Prostate gland (tissue), 2 donors: Measurements from ENCODE around the gene NUP85. TPM values are rescaled to one million over a fixed set of nuclear protein-coding genes. Genes with fewer than 3 reads are reported as not detected.
A peak's percentile ranks its signal among the peaks of the same experiment; 100 is the strongest.

Experiments
- DNase-seq: peaks from one replicate; pipeline ENCODE4 v3.0.0-alpha.2; 2019; ENCODE audit warnings: low spot score
- H3K27ac ChIP-seq, 2 donors: fragments of 200-600 bp; sonication (generic); 2 replicates each; pipeline ENCODE4 v1.5.1; 2017 to 2019
- H3K27me3 ChIP-seq: fragments of 200-600 bp; sonication (generic); replicated peaks from 2 replicates; pipeline ENCODE4 v1.5.1; 2019; ENCODE audit not compliant: insufficient read depth
- H3K36me3 ChIP-seq, 2 donors: fragments of 200-600 bp; sonication (generic); 1 replicate in 1 of 2; 2 replicates in 1 of 2; pipeline versions ENCODE4 v1.5.1 to v1.8.1; 2017 to 2019
- H3K4me1 ChIP-seq: fragments of 200-600 bp; sonication (generic); replicated peaks from 2 replicates; pipeline ENCODE4 v1.5.1; 2019
- H3K4me3 ChIP-seq, 2 donors: fragments of 200-600 bp; sonication (generic); 2 replicates each; pipeline ENCODE4 v1.5.1; 2017 to 2019
- H3K9me3 ChIP-seq: fragments of 200-600 bp; sonication (generic); 2 replicates; pipeline ENCODE4 v1.5.1; 2017
- POLR2A ChIP-seq: fragments of 450-650 bp; IDR thresholded peaks from one replicate; pipeline ENCODE4 v1.6.1; 2016; ENCODE audit warnings: antibody characterized with exemption, mild to moderate bottlenecking
- POLR2AphosphoS5 ChIP-seq: sonication (generic); formaldehyde crosslinking; IDR thresholded peaks from one replicate; pipeline ENCODE4 v1.6.1; 2017; ENCODE audit warnings: antibody characterized with exemption
- WGBS: methylation state at CpG from one replicate; pipeline ENCODE4 v1.1.5; 2018; 5-methylcytosine and 5-hydroxymethylcytosine counted together
- intact Hi-C: fragments of 100-400 bp; cut with DNase I; formaldehyde crosslinking; loops from one replicate; pipeline ENCODE4 v1.14.2; 2022
- total RNA-seq, 2 donors: library from RNA; depleted of rRNA; stranded (reverse); fragments of >200 nt; gene quantifications; one replicate each; pipeline ENCODE4 v1.1.0, GENCODE V29; 2016
- TF ChIP-seq, protein P1 (sequence below), 4 experiments: fragments of 200-600 bp in 2 of 4; fragments of 450-650 bp in 2 of 4; sonication (generic) in 2 of 4; IDR thresholded peaks; 1 replicate in 3 of 4; 2 replicates in 1 of 4; pipeline ENCODE4 v1.5.1; 2016 to 2019; ENCODE audit warnings: antibody characterized with exemption in 4 of 4, mild to moderate bottlenecking in 2 of 4, moderate library complexity in 2 of 4

The NUP85 gene
- total RNA-seq, 2 donors from 2014 or later: 41.0 to 46.7 TPM

DNA sequence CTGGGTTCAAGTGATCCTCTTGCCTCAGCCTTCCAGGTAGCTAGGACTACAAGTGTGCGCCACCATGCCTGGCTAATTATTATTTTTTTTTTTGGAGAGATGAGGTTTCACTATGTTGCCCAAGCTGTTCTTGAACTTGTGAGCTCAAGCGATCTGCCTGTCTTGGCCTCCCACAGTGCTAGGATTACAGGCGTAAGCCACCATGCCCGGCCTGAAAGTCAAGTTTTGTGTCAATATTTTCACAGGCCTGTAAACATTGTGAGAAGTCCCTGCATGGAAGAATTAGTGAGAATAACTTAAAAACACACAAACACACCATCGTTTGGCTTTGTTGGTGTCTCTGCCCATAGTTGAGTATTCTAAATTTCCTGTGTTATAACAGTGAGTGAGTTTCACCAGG is 22.2 kb downstream of the NUP85 start:
- peak overlapping the region; percentile 75 to 80 for H3K27ac ChIP-seq

DNA sequence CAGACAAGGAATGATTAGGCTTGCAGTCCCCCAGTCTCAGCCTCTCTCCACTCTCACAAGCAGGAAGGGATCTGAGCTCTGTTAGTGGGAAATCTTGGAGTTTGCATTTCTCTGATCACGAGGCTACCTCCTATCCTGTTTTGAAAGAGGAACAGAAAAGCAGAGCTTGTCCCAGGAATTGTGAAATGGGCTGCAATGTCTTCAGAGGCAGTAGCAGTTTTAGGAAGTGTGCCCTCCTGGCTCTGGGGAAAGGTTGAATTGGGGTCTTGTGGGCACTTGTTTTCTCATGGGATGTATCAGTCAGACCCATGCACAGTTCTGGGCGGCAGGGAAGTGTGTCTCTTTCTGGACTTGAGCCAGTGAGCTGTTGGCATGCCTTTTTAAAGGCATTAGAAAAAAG is 22.8 kb downstream of the NUP85 start:
- 22% methylated on average over 2 of the region's 2 CpGs for WGBS
- DNase-seq: peak; percentile 46
- peaks cover 8 to 19% of the 10 kb centered on the region in 2 donors for H3K36me3 ChIP-seq
- intact Hi-C loops: no loop called here
- TF ChIP-seq POLR2A (no peak), POLR2AphosphoS5 (peak; percentile 52)
- TF ChIP-seq, protein P1, sequence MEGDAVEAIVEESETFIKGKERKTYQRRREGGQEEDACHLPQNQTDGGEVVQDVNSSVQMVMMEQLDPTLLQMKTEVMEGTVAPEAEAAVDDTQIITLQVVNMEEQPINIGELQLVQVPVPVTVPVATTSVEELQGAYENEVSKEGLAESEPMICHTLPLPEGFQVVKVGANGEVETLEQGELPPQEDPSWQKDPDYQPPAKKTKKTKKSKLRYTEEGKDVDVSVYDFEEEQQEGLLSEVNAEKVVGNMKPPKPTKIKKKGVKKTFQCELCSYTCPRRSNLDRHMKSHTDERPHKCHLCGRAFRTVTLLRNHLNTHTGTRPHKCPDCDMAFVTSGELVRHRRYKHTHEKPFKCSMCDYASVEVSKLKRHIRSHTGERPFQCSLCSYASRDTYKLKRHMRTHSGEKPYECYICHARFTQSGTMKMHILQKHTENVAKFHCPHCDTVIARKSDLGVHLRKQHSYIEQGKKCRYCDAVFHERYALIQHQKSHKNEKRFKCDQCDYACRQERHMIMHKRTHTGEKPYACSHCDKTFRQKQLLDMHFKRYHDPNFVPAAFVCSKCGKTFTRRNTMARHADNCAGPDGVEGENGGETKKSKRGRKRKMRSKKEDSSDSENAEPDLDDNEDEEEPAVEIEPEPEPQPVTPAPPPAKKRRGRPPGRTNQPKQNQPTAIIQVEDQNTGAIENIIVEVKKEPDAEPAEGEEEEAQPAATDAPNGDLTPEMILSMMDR (IDR thresholded peaks at IDR 0.05): no peak
- no peak overlapping the region for H3K4me3 ChIP-seq
- H3K9me3 ChIP-seq: no peaks in the 10 kb centered on the region
- H3K27me3 ChIP-seq: no peaks in the 10 kb centered on the region
- peak overlapping the region; percentile 75 to 80 for H3K27ac ChIP-seq
- no peaks in the 10 kb centered on the region for H3K4me1 ChIP-seq

More for the DNA sequence above, 22.2 kb downstream of the NUP85 start:
- DNase-seq: peak; percentile 45
- WGBS: 61% methylated on average over 5 of the region's 5 CpGs
- Histone ChIP-seq H3K27me3 (no peaks in the 10 kb centered on the region), H3K9me3 (no peaks in the 10 kb centered on the region), H3K36me3 (peaks cover 8 to 16% of the 10 kb centered on the region in 2 donors), H3K4me3 (no peak overlapping the region), H3K4me1 (no peaks in the 10 kb centered on the region)
- TF ChIP-seq POLR2AphosphoS5: peak; percentile 54
- TF ChIP-seq POLR2A: no peak
- intact Hi-C loops: no loop called here

DNA sequence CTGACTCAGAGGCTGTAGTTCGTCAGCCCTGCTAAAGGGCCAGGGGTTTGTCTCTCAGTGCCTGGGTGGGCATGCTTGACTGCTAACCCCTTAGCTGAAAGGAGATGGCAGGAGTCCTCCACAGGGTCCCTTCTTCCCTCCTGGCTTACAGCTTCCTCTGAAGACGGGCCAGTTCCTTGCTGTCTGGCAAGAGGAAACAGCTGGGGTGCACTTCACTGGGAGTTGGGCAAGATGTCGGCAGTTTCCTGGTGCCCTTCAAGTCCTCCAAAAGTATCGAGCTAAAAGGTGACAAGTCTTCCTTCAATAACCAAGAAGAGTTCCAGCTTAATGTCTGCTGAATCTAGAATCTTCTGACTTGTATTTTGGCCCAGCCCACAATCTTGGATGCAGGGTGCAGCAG is 23.4 kb downstream of the NUP85 start:
- Histone ChIP-seq H3K27me3 (no peaks in the 10 kb centered on the region), H3K4me1 (no peaks in the 10 kb centered on the region), H3K27ac (peak overlapping the region; percentile 75 to 80), H3K4me3 (no peak overlapping the region), H3K9me3 (no peaks in the 10 kb centered on the region), H3K36me3 (peaks cover 8 to 19% of the 10 kb centered on the region in 2 donors)
- 52% methylated on average over 4 of the region's 4 CpGs for WGBS
- TF ChIP-seq POLR2A: no peak
- TF ChIP-seq, protein P1 (IDR thresholded peaks at IDR 0.05): no peak
- TF ChIP-seq POLR2AphosphoS5: no peak
- intact Hi-C loops: no loop called here
- DNase-seq: no peak

DNA sequence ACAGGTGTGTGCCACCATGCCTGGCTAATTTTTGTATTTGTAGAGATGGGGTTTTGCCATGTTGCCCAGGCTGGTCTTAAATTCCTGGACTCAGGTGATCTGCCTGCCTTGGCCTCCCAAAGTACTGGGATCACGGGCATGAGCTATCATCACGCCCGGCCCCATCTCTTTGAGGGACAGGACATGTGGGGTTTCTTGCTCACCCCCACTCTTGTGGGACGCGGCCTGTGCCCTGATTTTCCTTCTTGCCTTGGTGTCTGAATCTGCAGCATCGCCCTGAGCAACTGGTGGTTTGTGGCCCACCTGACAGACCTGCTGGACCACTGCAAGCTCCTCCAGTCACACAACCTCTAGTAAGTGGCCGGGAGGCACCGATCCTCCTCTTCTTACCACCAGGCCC is 25.6 kb downstream of the NUP85 start:
- TF ChIP-seq POLR2A (no peak), POLR2AphosphoS5 (no peak)
- TF ChIP-seq, protein P1 (IDR thresholded peaks at IDR 0.05): no peak
- H3K4me1 ChIP-seq: no peaks in the 10 kb centered on the region
- intact Hi-C loops: no loop called here
- no peak overlapping the region for H3K4me3 ChIP-seq
- peaks cover 19% of the 10 kb centered on the region in 2 donors for H3K36me3 ChIP-seq
- H3K27me3 ChIP-seq: no peaks in the 10 kb centered on the region
- no peaks in the 10 kb centered on the region for H3K9me3 ChIP-seq
- DNase-seq: no peak
- no peak overlapping the region for H3K27ac ChIP-seq
- 96% methylated on average over 8 of the region's 8 CpGs for WGBS

DNA sequence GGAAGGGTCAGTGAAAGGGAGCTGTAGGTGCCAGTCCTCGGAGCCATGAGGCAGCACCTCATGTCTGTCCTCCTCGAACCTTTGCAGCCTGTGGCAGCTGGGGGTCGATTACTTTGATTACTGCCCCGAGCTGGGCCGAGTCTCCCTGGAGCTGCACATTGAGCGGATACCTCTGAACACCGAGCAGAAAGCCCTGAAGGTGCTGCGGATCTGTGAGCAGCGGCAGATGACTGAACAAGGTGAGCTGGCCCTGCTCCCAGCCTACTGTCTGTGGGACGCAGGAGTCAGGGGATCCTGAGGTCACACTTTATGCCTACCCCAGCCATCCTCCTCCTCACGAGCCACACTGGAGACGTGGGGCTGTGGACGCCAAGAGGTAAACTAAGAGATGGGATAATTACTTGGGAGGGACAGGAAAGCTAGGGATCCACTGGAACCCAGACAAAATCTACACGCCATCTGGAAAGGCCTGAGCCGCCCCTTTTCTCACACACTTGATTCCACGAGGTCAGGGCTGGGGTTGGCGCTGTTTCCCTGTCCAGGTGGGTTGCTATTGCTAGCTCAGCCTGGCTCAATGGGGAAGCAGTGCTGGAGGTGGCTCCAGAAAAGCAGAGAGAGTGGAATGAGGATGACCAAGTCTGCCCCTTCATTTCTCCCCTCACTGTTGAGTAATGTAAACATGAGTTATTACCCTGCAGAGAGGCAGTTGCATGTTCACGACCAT is 26.4 kb downstream of the NUP85 start:
- Histone ChIP-seq H3K9me3 (no peaks in the 10 kb centered on the region), H3K27me3 (no peaks in the 10 kb centered on the region), H3K36me3 (peaks cover 14 to 19% of the 10 kb centered on the region in 2 donors), H3K4me1 (no peaks in the 10 kb centered on the region), H3K4me3 (no peak overlapping the region), H3K27ac (no peak overlapping the region)
- TF ChIP-seq POLR2A (no peak), POLR2AphosphoS5 (no peak)
- TF ChIP-seq, protein P1 (IDR thresholded peaks at IDR 0.05): no peak
- no peak for DNase-seq
- 92% methylated on average over 18 of the region's 18 CpGs for WGBS
- intact Hi-C loops: no loop called here
